Measurements from ENCODE around the gene ZIC2. TPM values are rescaled to one million over a fixed set of nuclear protein-coding genes. Genes with fewer than 3 reads are reported as not detected.

Gene ZIC2
- total RNA-seq, 1 donor from 2014 or later: not detected

- DNase-seq (ENCODE audit: extremely low read depth, low read depth, low spot score): no peak
Measured at GRCh38 chr13:99984461-99985240, 3.1 kb downstream of the ZIC2 start.

- no peak for DNase-seq (ENCODE audit: extremely low read depth, low read depth, low spot score)
Measured at GRCh38 chr13:99985241-99985874, 3.8 kb downstream of the ZIC2 start.

GRCh38 chr13:99985886-99986527 lies 4.4 kb downstream of the ZIC2 start:
- no peak for DNase-seq (ENCODE audit: extremely low read depth, low read depth, low spot score)

- no peak for DNase-seq (ENCODE audit: extremely low read depth, low read depth, low spot score)
Measured at GRCh38 chr13:99986741-99987140, 5.2 kb downstream of the ZIC2 start.

GRCh38 chr13:99987154-99988019 lies 5.8 kb downstream of the ZIC2 start:
- no peak for DNase-seq (ENCODE audit: extremely low read depth, low read depth, low spot score)

GRCh38 chr13:99988529-99989275 lies 7.1 kb downstream of the ZIC2 start:
- DNase-seq (ENCODE audit: extremely low read depth, low read depth, low spot score): no peak

- no peak for DNase-seq (ENCODE audit: extremely low read depth, low read depth, low spot score)
Measured at GRCh38 chr13:99989276-99990125, 7.9 kb downstream of the ZIC2 start.

GRCh38 chr13:99990126-99990977 lies 8.8 kb downstream of the ZIC2 start:
- DNase-seq (ENCODE audit: extremely low read depth, low read depth, low spot score): no peak

- no peak for DNase-seq (ENCODE audit: extremely low read depth, low read depth, low spot score)
Measured at GRCh38 chr13:99991013-99991827, 9.6 kb downstream of the ZIC2 start.

GRCh38 chr13:99991828-99992775 lies 10.5 kb downstream of the ZIC2 start:
- no peak for DNase-seq (ENCODE audit: extremely low read depth, low read depth, low spot score)

- DNase-seq (ENCODE audit: extremely low read depth, low read depth, low spot score): no peak
Measured at GRCh38 chr13:99992949-99993351, 11.4 kb downstream of the ZIC2 start.

- no peak for DNase-seq (ENCODE audit: extremely low read depth, low read depth, low spot score)
Measured at GRCh38 chr13:99993660-99994637, 12.4 kb downstream of the ZIC2 start.

GRCh38 chr13:99994638-99995020 lies 13.0 kb downstream of the ZIC2 start:
- no peak for DNase-seq (ENCODE audit: extremely low read depth, low read depth, low spot score)

- no peak for DNase-seq (ENCODE audit: extremely low read depth, low read depth, low spot score)
Measured at GRCh38 chr13:99995104-99995588, 13.6 kb downstream of the ZIC2 start.

Data from glomerular endothelial cell (primary cell).